Measurements from ENCODE around the gene SLC30A7.

- TF ChIP-seq ZNF138 (CRISPR knock-in tag; conservative IDR thresholded peaks at IDR 0.05): no peak
- TF ChIP-seq NFE2L1 (CRISPR knock-in tag; IDR thresholded peaks at IDR 0.05): no peak
- TF ChIP-seq FOXJ3 (CRISPR knock-in tag; IDR thresholded peaks at IDR 0.05; ENCODE audit: borderline replicate concordance): no peak
- TF ChIP-seq CTCF (IDR thresholded peaks at IDR 0.05): no peak
- no peak for TF ChIP-seq ESRRA (CRISPR knock-in tag; IDR thresholded peaks at IDR 0.05; ENCODE audit: borderline replicate concordance)
- TF ChIP-seq ZNF512 (CRISPR knock-in tag; IDR thresholded peaks at IDR 0.05; ENCODE audit: borderline replicate concordance): no peak
- no peak for TF ChIP-seq STAT6 (CRISPR knock-in tag; conservative IDR thresholded peaks at IDR 0.05; ENCODE audit: low read depth)
- no peak for TF ChIP-seq EMX1 (CRISPR knock-in tag; IDR thresholded peaks at IDR 0.05)
These were observed 2.2 kb upstream of the SLC30A7 start for GRCh38 chr1:100893718-100894117.
